ENCODE results near the gene FITM1. TPM values are rescaled to one million over a fixed set of nuclear protein-coding genes. Genes with fewer than 3 reads are reported as not detected.

The FITM1 gene
- total RNA-seq, 3 donors from 2014 or later (not counting 1 experiment from before 2014, with no cell fraction given): 0.80 to 2.8 (median 2.3) TPM

DNA sequence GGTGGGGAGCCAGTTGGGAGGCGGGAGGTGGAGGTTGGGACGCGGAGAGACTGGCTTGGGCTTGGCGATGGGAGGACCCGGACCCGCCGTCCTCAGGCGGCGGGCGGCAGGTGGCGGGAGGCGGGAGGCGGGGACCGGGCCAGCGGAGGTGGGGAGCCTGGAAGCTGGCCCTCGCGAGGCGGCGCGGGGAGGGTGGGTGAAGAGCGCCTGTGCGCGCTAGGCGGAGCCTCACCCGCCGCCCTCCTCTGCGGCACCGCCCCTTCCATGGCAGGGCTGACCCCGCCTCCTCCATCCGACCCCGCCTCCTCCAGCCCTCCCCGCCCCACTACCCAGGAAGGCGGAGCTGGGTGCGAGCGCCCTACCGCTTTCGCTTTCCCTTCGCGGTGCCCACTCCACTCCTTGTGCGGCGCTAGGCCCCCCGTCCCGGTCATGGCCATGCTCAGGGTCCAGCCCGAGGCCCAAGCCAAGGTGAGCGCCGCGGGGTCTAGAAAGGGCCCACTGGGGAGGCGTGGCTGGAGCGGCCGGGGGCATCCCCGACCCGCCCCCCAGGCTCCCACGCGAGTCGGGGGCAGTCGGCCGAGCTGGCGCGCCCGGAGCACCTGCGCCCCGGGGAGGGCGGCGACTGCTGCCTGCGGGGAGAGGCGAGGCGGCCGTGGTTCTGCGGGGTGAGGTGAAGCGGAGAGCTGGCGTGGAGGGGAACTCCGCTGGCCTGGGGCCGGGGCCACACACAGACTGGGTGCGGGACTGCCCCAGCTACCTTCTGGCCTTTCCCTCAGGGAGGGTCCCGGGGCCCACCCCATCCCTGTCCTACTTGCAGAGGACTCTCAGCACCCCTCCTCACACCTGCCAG lies 5.6 kb downstream of the FITM1 start, which contains the start of gene PSME1:
Gene PSME1, plus strand, starts transcription at position 361 of the 850 bp plus-strand sequence. Its CDS starts 69 bp downstream, at position 430.
- peak within 1 kb of the TSS; percentile 93 for H3K27ac ChIP-seq (ENCODE audit: low read length)
- H3K4me1 ChIP-seq (ENCODE audit: control insufficient read depth, insufficient read depth, low read length): peaks cover 47% of the 10 kb centered on the region
- no peaks in the 10 kb centered on the region for H3K9me3 Mint-ChIP-seq
- WGBS (ENCODE audit: insufficient coverage): 0% methylated on average over 75 of the region's 75 CpGs
- peak within 1 kb of the TSS; percentile 82 for H3K4me3 ChIP-seq (ENCODE audit: low read length)
- no peaks in the 10 kb centered on the region for H3K36me3 Mint-ChIP-seq
- no peaks in the 10 kb centered on the region for H3K9me3 ChIP-seq (ENCODE audit: control insufficient read depth, insufficient read depth, low read length)
- H3K27ac Mint-ChIP-seq: peak within 1 kb of the TSS; percentile 91 to 94
- peaks cover 37 to 39% of the 10 kb centered on the region in 2 donors for H3K4me1 Mint-ChIP-seq
- H3K4me3 Mint-ChIP-seq: peak within 1 kb of the TSS; percentile 97
- peaks cover 25% of the 10 kb centered on the region for H3K36me3 ChIP-seq (ENCODE audit: control insufficient read depth, insufficient read depth, low read length)
- peak; percentile 95 to 97 for DNase-seq
- intact Hi-C loops (cut with micrococcal nuclease): loop anchor here (1.0 to 10.0 kb wide), 3 partner anchors 11 to 1211 kb away; partner anchors contain the start of genes DCAF11, NRL, PRMT5 and RNF31
- peak; percentile 95 to 99 (median 97) for ATAC-seq
- no peaks in the 10 kb centered on the region for H3K27me3 Mint-ChIP-seq (ENCODE audit: low read depth in 2 of 2)
- no peaks in the 10 kb centered on the region for H3K27me3 ChIP-seq (ENCODE audit: control insufficient read depth, insufficient read depth, low read length)
- TF ChIP-seq, protein P1, sequence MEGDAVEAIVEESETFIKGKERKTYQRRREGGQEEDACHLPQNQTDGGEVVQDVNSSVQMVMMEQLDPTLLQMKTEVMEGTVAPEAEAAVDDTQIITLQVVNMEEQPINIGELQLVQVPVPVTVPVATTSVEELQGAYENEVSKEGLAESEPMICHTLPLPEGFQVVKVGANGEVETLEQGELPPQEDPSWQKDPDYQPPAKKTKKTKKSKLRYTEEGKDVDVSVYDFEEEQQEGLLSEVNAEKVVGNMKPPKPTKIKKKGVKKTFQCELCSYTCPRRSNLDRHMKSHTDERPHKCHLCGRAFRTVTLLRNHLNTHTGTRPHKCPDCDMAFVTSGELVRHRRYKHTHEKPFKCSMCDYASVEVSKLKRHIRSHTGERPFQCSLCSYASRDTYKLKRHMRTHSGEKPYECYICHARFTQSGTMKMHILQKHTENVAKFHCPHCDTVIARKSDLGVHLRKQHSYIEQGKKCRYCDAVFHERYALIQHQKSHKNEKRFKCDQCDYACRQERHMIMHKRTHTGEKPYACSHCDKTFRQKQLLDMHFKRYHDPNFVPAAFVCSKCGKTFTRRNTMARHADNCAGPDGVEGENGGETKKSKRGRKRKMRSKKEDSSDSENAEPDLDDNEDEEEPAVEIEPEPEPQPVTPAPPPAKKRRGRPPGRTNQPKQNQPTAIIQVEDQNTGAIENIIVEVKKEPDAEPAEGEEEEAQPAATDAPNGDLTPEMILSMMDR (IDR thresholded peaks at IDR 0.05): no peak

DNA sequence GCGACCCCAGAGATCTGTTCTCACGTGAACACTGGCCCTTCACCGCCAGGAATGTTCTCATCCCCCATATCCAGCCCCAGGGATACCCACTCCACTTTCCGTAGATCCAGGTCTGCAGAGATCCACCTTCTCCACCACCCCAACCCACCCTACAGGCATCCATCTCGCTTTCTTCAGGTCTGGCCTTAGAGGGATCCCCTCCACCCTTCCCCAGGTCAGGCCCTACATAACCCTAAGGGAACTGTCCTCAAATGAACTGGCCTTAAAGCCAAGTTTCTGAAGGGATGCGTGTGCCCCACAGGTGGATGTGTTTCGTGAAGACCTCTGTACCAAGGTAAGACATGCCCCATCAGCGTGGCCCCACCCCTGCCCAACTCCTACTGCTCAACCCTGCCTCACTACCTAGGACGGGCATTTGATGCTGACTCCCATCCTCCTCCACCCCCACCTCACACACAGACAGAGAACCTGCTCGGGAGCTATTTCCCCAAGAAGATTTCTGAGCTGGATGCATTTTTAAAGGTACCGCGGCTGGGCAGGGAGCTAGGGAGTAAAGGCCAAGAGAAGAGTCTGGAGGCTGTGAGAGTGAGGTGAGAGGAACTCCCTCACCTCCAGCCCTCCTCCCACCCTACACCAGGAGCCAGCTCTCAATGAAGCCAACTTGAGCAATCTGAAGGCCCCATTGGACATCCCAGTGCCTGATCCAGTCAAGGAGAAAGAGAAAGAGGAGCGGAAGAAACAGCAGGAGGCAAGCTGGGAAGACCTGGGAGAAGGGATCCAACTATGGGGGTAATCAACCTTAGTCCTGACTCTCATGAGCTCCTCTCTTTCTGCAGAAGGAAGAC lies 6.4 kb downstream of the FITM1 start:
- 31% methylated on average over 11 of the region's 13 CpGs for WGBS (ENCODE audit: insufficient coverage)
- Histone ChIP-seq H3K36me3 (ENCODE audit: control insufficient read depth, insufficient read depth, low read length) (peaks cover 25% of the 10 kb centered on the region), H3K4me3 (ENCODE audit: low read length) (peak overlapping the region; percentile 82), H3K27me3 (ENCODE audit: control insufficient read depth, insufficient read depth, low read length) (no peaks in the 10 kb centered on the region), H3K4me1 (ENCODE audit: control insufficient read depth, insufficient read depth, low read length) (peaks cover 49% of the 10 kb centered on the region), H3K27ac (ENCODE audit: low read length) (peak overlapping the region; percentile 93), H3K9me3 (ENCODE audit: control insufficient read depth, insufficient read depth, low read length) (no peaks in the 10 kb centered on the region)
- intact Hi-C loops (cut with micrococcal nuclease): loop anchor here (1.0 to 10.0 kb wide), 3 partner anchors 10 to 1212 kb away; partner anchors contain the start of genes DCAF11, NRL, PRMT5 and RNF31
- ATAC-seq (no peak), DNase-seq (peak in 1 of 2 donors; percentile 25)
- no peaks in the 10 kb centered on the region for H3K36me3 Mint-ChIP-seq
- no peaks in the 10 kb centered on the region for H3K9me3 Mint-ChIP-seq
- H3K4me1 Mint-ChIP-seq: peaks cover 39 to 46% of the 10 kb centered on the region in 2 donors
- TF ChIP-seq, protein P1 (IDR thresholded peaks at IDR 0.05): no peak
- no peaks in the 10 kb centered on the region for H3K27me3 Mint-ChIP-seq (ENCODE audit: low read depth in 2 of 2)
- H3K27ac Mint-ChIP-seq: peak overlapping the region; percentile 91 to 94
- peak overlapping the region; percentile 97 for H3K4me3 Mint-ChIP-seq

DNA sequence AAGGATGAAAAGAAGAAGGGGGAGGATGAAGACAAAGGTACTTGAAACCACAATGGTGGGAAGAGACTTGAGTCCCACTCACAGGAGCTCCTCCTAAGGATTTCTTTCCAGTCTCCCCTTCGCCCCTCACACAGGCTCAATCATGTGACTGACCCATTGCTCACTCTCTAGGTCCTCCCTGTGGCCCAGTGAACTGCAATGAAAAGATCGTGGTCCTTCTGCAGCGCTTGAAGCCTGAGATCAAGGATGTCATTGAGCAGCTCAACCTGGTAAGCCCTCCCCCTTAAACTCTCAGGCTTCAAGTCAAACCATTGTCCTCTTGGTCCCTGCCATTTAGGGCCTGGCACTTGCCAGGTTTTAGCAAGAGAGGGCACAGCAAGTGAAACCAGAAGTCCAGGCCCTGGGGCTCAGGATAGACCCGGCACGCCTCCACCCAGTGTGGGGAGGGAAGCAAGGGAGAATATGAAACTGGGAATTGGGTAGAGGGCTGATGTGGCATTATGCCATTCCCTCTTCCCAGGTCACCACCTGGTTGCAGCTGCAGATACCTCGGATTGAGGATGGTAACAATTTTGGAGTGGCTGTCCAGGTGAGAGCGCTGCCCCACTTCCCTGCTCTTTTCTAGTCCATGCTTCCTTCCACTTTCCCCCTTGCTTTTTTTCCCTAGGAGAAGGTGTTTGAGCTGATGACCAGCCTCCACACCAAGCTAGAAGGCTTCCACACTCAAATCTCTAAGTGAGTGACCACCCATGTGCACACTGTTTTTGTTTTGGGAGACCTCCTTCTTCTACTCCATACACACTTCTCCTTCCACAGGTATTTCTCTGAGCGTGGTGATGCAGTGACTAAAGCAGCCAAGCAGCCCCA lies 7.3 kb downstream of the FITM1 start:
- peaks cover 25% of the 10 kb centered on the region for H3K36me3 ChIP-seq (ENCODE audit: control insufficient read depth, insufficient read depth, low read length)
- H3K4me3 ChIP-seq (ENCODE audit: low read length): no peak overlapping the region
- no peaks in the 10 kb centered on the region for H3K9me3 ChIP-seq (ENCODE audit: control insufficient read depth, insufficient read depth, low read length)
- peaks cover 46% of the 10 kb centered on the region for H3K4me1 ChIP-seq (ENCODE audit: control insufficient read depth, insufficient read depth, low read length)
- peak overlapping the region; percentile 93 for H3K27ac ChIP-seq (ENCODE audit: low read length)
- DNase-seq: no peak
- Mint-ChIP-seq H3K4me1 (peaks cover 42 to 51% of the 10 kb centered on the region in 2 donors), H3K36me3 (no peaks in the 10 kb centered on the region), H3K9me3 (no peaks in the 10 kb centered on the region), H3K27ac (peak overlapping the region; percentile 91 to 94), H3K4me3 (peak overlapping the region; percentile 61), H3K27me3 (ENCODE audit: low read depth in 2 of 2) (no peaks in the 10 kb centered on the region)
- intact Hi-C loops (cut with micrococcal nuclease): loop anchor here (10.0 kb wide), 1 partner anchor 1213 kb away; the partner anchor contains the start of gene PRMT5
- ATAC-seq: no peak
- WGBS (ENCODE audit: insufficient coverage): 90% methylated on average over 8 of the region's 8 CpGs
- TF ChIP-seq, protein P1 (IDR thresholded peaks at IDR 0.05): no peak
- H3K27me3 ChIP-seq (ENCODE audit: control insufficient read depth, insufficient read depth, low read length): no peaks in the 10 kb centered on the region

Data from natural killer cell (primary cell).